NCI-H82 treated with DMSO at 0.1 percent for 48 hours (cell line): ENCODE data around the gene CACNA2D3.
"Not testable (repeated sequence)": the region's sequence is repeated elsewhere in the genome, so short reads cannot be mapped to it uniquely, and the experiment has no call there.

Experiments
- DNase-seq: peaks from one replicate; lab custom pipeline; 2025; ENCODE audit not compliant: unreplicated experiment; lab: John Stamatoyannopoulos, UW

Gene CACNA2D3

GRCh38 chr3:54608041-54608440, 485.7 kb downstream of the CACNA2D3 start:
- no peak for DNase-seq

- no peak for DNase-seq
Observed at GRCh38 chr3:54619053-54619452, 496.7 kb downstream of the CACNA2D3 start.

GRCh38 chr3:54619531-54619930, 497.2 kb downstream of the CACNA2D3 start:
- no peak for DNase-seq

GRCh38 chr3:54621184-54621583, 498.8 kb downstream of the CACNA2D3 start:
- peak; percentile 23 for DNase-seq

GRCh38 chr3:54622678-54623077, 500.3 kb downstream of the CACNA2D3 start:
- DNase-seq: no peak

GRCh38 chr3:54625805-54626787, 503.7 kb downstream of the CACNA2D3 start:
- no peak for DNase-seq

GRCh38 chr3:54628888-54629441, 506.6 kb downstream of the CACNA2D3 start:
- DNase-seq: no peak

GRCh38 chr3:54630101-54630623, 507.8 kb downstream of the CACNA2D3 start:
- DNase-seq: no peak

GRCh38 chr3:54631001-54631400, 508.6 kb downstream of the CACNA2D3 start:
- not testable (repeated sequence) for DNase-seq

GRCh38 chr3:54631516-54632325, 509.4 kb downstream of the CACNA2D3 start:
- no peak for DNase-seq

GRCh38 chr3:54632326-54632665, 509.9 kb downstream of the CACNA2D3 start:
- DNase-seq: no peak

- DNase-seq: no peak
Observed at GRCh38 chr3:54632834-54633233, 510.5 kb downstream of the CACNA2D3 start.

- no peak for DNase-seq
Observed at GRCh38 chr3:54633444-54634121, 511.2 kb downstream of the CACNA2D3 start.

- DNase-seq: no peak
Observed at GRCh38 chr3:54634122-54634469, 511.7 kb downstream of the CACNA2D3 start.

GRCh38 chr3:54639790-54640372, 517.5 kb downstream of the CACNA2D3 start:
- DNase-seq: not testable (repeated sequence)

GRCh38 chr3:54641226-54642014, 519.1 kb downstream of the CACNA2D3 start:
- DNase-seq: no peak

- no peak for DNase-seq
Observed at GRCh38 chr3:54642147-54642546, 519.8 kb downstream of the CACNA2D3 start.

GRCh38 chr3:54647721-54648120, 525.4 kb downstream of the CACNA2D3 start:
- no peak for DNase-seq

- peak; percentile 59 for DNase-seq
Observed at GRCh38 chr3:54649551-54649950, 527.2 kb downstream of the CACNA2D3 start.
